Right lobe of liver (tissue), 6 donors: ENCODE measurements around the gene TMEM11. TPM values are rescaled to one million over a fixed set of nuclear protein-coding genes. Genes with fewer than 3 reads are reported as not detected.

Experiments used
- ATAC-seq, 4 donors: fragments of 200-7000 bp; cut with Tn5 transposase; one replicate each; pipeline ENCODE4 v1.9.1; 2020; ENCODE audit warnings: mild to moderate bottlenecking in 4 of 4, moderate library complexity in 4 of 4
- DNase-seq, 3 donors: peaks; one replicate each; pipeline ENCODE4 v3.0.0-alpha.2; 2020
- H3K27ac ChIP-seq, 3 donors: fragments of 200-600 bp; one replicate each; pipeline ENCODE4 v1.8.0; 2022
- H3K27me3 ChIP-seq, 2 donors: fragments of 200-600 bp; one replicate each; pipeline ENCODE4 v1.8.0; 2022
- H3K36me3 ChIP-seq, 4 donors: fragments of 200-600 bp; sonication (generic) in 1 of 4; one replicate each; pipeline versions ENCODE4 v1.5.1 to v1.8.0; 2017 to 2022; ENCODE audit warnings: control low read depth in 1 of 4
- H3K4me1 ChIP-seq, 4 donors: fragments of 200-600 bp; sonication (generic) in 1 of 4; one replicate each; pipeline versions ENCODE4 v1.5.1 to v1.8.0; 2017 to 2022; ENCODE audit warnings: control low read depth in 1 of 4
- H3K4me3 ChIP-seq, 3 donors: fragments of 200-600 bp; one replicate each; pipeline ENCODE4 v1.8.0; 2022
- H3K9me3 ChIP-seq, 4 donors: fragments of 200-600 bp; sonication (generic) in 1 of 4; one replicate each; pipeline versions ENCODE4 v1.5.1 to v1.8.0; 2017 to 2022; ENCODE audit warnings: control low read depth in 1 of 4
- CTCF ChIP-seq, 4 donors: fragments of 200-600 bp in 3 of 4; fragments of 450-650 bp in 1 of 4; IDR thresholded peaks; one replicate each; pipeline versions ENCODE4 v1.5.1 to v1.8.0; 2016 to 2022; ENCODE audit warnings: antibody characterized with exemption in 4 of 4, mild to moderate bottlenecking in 2 of 4
- POLR2A ChIP-seq: fragments of 450-650 bp; IDR thresholded peaks from one replicate; pipeline ENCODE4 v1.6.1; 2017; ENCODE audit warnings: antibody characterized with exemption, mild to moderate bottlenecking
- WGBS: methylation state at CpG from one replicate; pipeline ENCODE4 v1.1.6; 2018; ENCODE audit warnings: low coverage, low lambda C conversion rate; ENCODE audit not compliant: insufficient coverage; ENCODE audit errors: missing lambda C conversion rate; 5-methylcytosine and 5-hydroxymethylcytosine counted together
- intact Hi-C, 2 donors: fragments of 100-400 bp; cut with DNase I; formaldehyde crosslinking; loops; one replicate each; pipeline versions ENCODE4 v1.11.2 to v1.14.1; 2022
- total RNA-seq, 6 experiments: library from RNA; depleted of rRNA in 2 of 6; stranded (reverse); fragments of >200 nt in 2 of 6; fragmentation: NEBNext Ultra II Directional in 3 of 6; extraction: Animal tissue kit (Norgen Biotek cat#: 25700) in 3 of 6; gene quantifications; one replicate each; pipeline versions ENCODE4 v1.1.0 to v1.2.4, GENCODE V29; 2016 to 2023
- donor health status: DM: no; HTN: yes; CAD: no.
- donor health status: DM: no; HTN: no; CAD: no.
- donor health status: DM: no; HTN: no; CAD: no.
- donor health status: DM: no; HTN: yes; CAD: no.
- donor health status: DM: no; HTN: yes; CAD: no.

The TMEM11 gene
- total RNA-seq, 6 experiments from 2014 or later, result 10.8 to 20.6 (median 11.7) TPM

GRCh38 chr17:21163101-21163500 is 50.9 kb downstream of the TMEM11 start:
- no peak overlapping the region for H3K27ac ChIP-seq
- WGBS, result 82% methylated on average over 1 of the region's 6 CpGs
- DNase-seq (no peak), ATAC-seq (peak in 1 of 4 donors; percentile 30)
- no peak overlapping the region for H3K4me3 ChIP-seq
- H3K4me1 ChIP-seq, result peaks cover 0 to 17% (median 9%) of the 10 kb centered on the region in 4 donors
- no peaks in the 10 kb centered on the region for H3K27me3 ChIP-seq
- H3K9me3 ChIP-seq, result no peaks in the 10 kb centered on the region
- H3K36me3 ChIP-seq, result no peaks in the 10 kb centered on the region
- no peak for TF ChIP-seq POLR2A
- no peak for TF ChIP-seq CTCF (IDR thresholded peaks at IDR 0.05)
- intact Hi-C loops, result no loop called here

- no peak for DNase-seq
- ATAC-seq, result peak in 1 of 4 donors; percentile 13
Observed at GRCh38 chr17:21162394-21162775, 51.6 kb downstream of the TMEM11 start.

GRCh38 chr17:21161498-21162393 is 52.2 kb downstream of the TMEM11 start:
- Histone ChIP-seq H3K4me3 (no peak overlapping the region), H3K36me3 (no peaks in the 10 kb centered on the region), H3K27ac (peak overlapping the region; percentile 6 to 58 (median 17)), H3K27me3 (no peaks in the 10 kb centered on the region), H3K9me3 (no peaks in the 10 kb centered on the region), H3K4me1 (peaks cover 0 to 17% (median 7%) of the 10 kb centered on the region in 4 donors)
- intact Hi-C loops, result no loop called here
- TF ChIP-seq POLR2A (no peak), CTCF (IDR thresholded peaks at IDR 0.05) (no peak)
- DNase-seq, result no peak
- WGBS, result 17% methylated on average over 7 of the region's 7 CpGs
- ATAC-seq, result peak; percentile 62 to 77 (median 69)

More at GRCh38 chr17:21162394-21162775, 51.6 kb downstream of the TMEM11 start:
- peaks cover 0 to 17% (median 7%) of the 10 kb centered on the region in 4 donors for H3K4me1 ChIP-seq
- TF ChIP-seq CTCF (IDR thresholded peaks at IDR 0.05) (no peak), POLR2A (no peak)
- intact Hi-C loops, result no loop called here
- no peaks in the 10 kb centered on the region for H3K9me3 ChIP-seq
- H3K27ac ChIP-seq, result peak overlapping the region; percentile 6 to 47 (median 10)
- H3K4me3 ChIP-seq, result no peak overlapping the region
- H3K36me3 ChIP-seq, result no peaks in the 10 kb centered on the region
- no peaks in the 10 kb centered on the region for H3K27me3 ChIP-seq
- WGBS, result 46% methylated on average over 2 of the region's 2 CpGs

- TF ChIP-seq POLR2A (no peak), CTCF (IDR thresholded peaks at IDR 0.05) (no peak)
- Histone ChIP-seq H3K4me1 (peaks cover 0 to 17% (median 7%) of the 10 kb centered on the region in 4 donors), H3K9me3 (no peaks in the 10 kb centered on the region), H3K27ac (no peak overlapping the region), H3K36me3 (no peaks in the 10 kb centered on the region), H3K27me3 (no peaks in the 10 kb centered on the region), H3K4me3 (no peak overlapping the region)
- intact Hi-C loops, result no loop called here
- DNase-seq, result no peak
- no peak for ATAC-seq
Observed at GRCh38 chr17:21160401-21160800, 53.6 kb downstream of the TMEM11 start.
